Activated gamma-delta T cell (primary cell): Measurements from ENCODE around the gene RHEB.

Experiments used
- DNase-seq: peaks from one replicate; lab custom pipeline; 2025; lab: John Stamatoyannopoulos, UW

Gene RHEB

GRCh38 chr7:151470711-151471110, 49.0 kb downstream of the RHEB start:
- DNase-seq = no peak

GRCh38 chr7:151469281-151469680, 50.4 kb downstream of the RHEB start:
- no peak for DNase-seq

- no peak for DNase-seq
Observed at GRCh38 chr7:151468217-151469018, 51.3 kb downstream of the RHEB start.

- no peak for DNase-seq
Observed at GRCh38 chr7:151465169-151465568, 54.5 kb downstream of the RHEB start.

- DNase-seq = no peak
Observed at GRCh38 chr7:151462306-151462779, 57.4 kb downstream of the RHEB start.

- DNase-seq = no peak
Observed at GRCh38 chr7:151461942-151462230, 57.8 kb downstream of the RHEB start.

GRCh38 chr7:151461096-151461941, 58.4 kb downstream of the RHEB start:
- DNase-seq = no peak

DNA sequence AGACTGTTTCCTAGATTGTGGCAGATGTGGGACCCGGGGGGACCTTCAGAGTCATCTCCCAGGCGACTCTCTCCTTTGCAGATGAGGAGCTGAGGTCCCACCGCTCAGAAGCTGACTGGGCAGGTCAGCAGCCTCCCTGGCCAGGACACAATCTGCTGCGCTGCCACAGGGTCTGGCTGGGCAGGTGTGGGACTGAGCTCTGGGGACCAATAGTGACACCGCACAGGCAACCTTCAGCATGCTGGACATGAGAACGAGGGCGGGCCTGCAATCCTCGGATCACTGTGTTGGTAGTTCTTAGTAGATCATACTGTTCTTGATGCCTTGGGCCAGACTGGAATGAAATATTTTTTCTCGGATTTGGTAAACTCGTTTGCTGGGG, 59.2 kb downstream of the RHEB start:
- DNase-seq = no peak

DNA sequence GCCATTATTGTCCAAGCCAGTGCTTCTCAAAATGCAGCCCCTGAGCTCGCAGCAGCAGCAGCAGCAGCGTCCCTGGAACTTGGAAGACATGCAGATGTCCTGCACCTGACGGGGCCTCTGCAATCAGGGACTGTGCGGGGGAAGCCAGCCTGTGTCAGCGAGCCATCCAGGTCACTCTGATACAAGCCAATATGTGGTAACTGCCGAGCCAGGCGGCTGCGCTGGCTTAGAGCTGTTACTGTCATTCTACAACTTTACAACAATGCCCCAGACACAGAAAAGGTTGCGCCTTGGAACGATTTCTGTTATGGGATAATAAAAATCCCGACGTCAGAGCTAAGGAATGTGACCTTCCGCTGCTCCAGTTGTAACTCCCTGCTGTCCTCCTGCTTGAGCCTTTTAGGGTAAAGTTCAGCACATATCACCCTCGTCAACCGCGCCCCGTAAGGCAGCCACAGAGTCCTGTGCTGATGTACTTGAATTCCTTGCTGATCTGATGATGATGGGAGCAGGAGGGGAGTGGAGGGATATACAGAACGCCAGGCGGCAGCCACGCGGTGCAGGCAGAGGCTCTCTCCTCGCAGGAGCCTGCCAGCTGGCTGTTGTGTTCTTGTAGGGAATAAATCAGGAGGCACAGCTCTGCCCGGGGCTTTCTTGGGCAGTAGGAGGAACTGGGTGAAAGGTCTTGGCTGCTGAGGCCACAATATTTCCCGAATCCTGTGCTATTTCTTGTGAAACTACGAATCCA, 59.8 kb downstream of the RHEB start:
- DNase-seq = no peak

- no peak for DNase-seq
Observed at GRCh38 chr7:151457534-151457933, 62.2 kb downstream of the RHEB start.

DNA sequence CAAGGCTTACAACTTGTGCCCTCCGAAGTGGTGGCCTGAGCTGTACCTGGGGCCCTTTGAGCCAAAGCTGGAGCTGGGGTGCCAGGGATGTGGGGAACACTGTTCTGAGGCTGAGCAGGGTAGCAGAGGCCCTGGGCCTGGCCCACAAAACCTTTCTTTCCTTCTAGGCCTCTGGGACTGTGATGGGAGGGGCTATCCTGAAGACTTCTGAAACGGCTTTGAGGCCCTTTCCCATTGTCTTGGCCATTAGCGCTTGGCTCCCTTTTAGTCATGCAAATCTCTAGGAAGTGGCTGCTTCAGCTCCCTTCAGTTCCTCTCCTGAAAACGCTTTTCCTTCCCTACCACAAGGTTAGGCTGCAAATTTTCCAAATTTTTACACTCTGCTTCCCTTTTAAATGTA, 62.9 kb downstream of the RHEB start:
- DNase-seq = no peak

DNA sequence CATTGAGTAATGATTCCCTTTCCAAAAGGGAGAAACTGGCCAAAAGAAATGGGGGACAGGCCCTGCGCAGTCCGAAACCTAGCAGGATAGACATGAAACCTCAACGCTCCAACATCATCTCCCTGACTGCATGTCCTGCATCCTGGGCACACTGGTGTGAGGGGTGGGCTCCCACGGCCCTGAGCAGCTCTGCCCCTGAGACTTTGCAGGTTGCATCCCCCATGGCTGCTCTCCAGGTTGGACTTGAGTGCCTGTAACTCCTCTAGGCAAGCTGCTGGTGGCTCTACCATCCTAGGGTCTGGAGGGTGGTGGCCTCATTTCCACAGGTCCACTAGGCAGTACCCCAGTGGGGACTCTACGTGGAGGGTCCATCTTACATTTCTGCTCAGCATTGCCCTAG, 63.4 kb downstream of the RHEB start:
- DNase-seq = no peak

DNA sequence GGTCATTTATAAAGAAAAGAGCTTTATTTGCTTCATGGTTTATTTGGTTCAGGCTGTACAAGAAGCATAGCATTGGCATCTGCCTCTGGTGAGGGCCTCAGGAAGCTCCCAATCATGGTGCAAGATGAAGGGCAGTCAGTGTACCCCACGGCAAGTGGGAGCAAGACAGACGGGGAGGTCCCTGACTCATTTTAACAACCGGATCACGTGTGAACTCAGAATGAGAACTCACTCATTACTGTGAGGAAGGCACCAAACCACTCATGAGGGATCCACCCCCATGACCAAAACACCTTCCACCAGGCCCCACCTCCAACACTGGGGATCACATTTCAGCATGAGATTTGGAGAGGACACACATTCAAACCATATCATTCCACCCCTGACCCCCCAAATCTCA, 64.0 kb downstream of the RHEB start:
- no peak for DNase-seq

DNA sequence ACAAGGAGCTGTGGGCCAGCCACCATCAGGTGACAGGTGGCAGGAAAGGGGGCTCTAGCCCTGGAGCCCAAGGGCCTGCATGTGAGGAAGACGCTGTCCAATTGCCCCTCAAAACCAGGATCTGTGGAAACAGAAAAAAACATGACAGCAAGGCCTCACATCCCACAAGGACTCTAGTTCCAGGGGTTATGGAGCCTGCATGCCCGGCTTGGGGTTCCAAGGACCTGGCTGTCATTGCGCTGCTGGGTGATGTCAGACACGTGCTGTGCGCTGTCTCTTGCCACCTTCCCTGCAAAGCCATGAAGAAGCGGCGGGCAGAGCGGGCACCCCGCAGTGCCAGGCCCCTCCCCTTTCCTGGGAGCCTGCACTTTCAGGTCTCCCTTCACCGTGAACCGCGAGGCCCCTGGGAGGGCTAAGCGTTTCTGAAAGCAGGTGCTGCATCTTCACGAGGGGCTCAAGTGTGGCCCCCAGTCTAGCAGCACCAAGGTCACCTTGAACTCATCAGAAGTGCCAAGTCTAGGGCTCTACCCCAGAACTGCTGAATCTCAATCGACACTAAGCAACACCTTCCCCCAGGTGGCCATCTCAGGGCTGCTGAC, 64.7 kb downstream of the RHEB start:
- DNase-seq = no peak

DNA sequence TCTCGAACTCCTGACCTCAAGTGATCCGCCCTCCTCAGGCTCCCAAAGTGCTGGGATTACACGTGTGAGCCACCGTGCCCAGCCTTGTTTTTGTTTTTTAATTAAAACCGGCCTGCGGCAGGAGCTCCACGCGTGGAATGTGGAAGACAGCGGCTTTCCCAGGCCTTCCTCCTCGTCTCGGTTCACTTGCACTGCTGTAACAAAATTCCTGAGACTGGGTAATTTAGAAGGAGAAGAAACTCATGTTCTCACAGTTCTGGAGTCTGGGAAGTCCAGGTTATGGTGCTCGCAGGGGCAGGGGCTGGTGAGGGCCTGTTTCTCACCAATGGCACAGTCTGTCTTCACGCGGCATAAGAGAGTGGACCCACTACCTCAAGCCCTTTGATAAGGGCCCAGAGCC, 65.4 kb downstream of the RHEB start:
- DNase-seq = no peak

DNA sequence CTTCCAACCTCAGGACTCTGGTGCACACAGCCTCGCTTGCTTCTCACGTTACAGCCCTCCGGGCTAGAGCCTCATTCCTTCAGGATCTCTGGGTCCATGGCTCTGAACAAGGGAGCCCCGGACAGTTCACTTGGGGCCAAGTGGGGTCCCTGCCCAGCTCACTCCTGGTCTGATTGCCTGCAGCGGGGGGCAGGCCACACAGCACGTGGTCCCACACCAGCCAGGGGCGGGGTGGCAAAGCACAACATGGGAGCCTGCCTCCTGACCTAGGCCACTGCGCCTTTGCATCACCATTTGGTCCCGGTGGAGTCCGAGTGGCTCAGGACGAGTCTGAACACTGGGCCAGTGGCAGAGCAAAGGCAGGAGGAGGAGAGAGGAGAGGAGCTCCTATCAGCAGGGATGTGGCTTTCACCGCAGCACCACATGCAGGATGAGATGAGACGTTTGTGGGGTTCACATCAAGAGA, 66.3 kb downstream of the RHEB start:
- no peak for DNase-seq

GRCh38 chr7:151452680-151453325, 66.9 kb downstream of the RHEB start:
- DNase-seq = no peak

DNA sequence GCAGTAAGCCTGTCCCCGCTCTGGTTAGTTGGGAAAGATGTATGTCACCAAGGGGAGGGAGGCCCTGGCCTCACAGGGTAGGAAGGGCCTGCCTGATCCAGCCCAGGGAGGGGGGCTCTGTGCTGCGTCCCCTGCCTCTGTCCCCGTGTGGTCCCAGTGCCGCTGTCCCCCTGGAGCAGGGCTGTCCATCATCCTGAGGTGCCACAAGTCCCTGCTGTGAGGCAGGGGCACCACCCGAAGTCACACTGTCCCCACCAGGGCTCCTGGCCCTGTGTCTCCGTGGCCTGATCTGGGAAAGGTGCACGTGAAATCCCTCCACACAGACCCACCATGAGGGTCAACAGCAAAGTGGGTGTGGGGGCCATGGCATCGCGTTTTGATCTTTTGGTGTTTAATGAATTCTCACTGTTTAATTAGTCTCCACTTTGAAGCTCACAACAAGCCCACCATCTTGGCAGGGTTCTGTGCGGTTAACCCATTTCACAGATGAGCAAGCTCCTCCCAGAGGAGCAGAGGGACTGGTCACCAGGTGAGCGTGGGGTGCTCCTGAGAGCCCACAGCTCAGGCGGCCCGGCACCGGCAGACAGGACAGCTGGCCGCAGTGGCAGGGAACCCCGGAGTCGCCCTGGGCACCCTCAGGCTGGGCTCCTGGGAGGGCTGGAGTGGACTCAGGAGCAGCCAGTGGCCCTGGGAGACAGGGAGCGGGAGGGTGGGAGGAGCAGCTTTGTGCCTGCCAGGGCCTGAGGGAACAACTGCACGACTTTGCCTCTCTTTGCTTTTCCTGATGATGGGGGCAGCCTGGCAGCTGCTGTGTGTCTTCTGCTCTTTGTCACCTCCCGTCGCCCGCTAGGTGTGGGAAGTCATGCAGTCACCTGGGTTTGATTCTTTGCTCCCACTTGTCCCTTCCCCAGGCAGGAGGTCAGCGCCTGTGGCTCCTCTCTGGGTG, 67.8 kb downstream of the RHEB start:
- DNase-seq = no peak

- DNase-seq = no peak
Observed at GRCh38 chr7:151451156-151451555, 68.5 kb downstream of the RHEB start.

- DNase-seq = no peak
Observed at GRCh38 chr7:151449990-151450389, 69.7 kb downstream of the RHEB start.
